C1 segment of cervical spinal cord (tissue), 14 donors: ENCODE results near the gene DPYSL4.

ENCODE experiments used
- DNase-seq, 14 donors: peaks; one replicate each; lab custom pipeline; 2025; lab: John Stamatoyannopoulos, UW

The DPYSL4 gene

GRCh38 chr10:132163826-132164515 is 22.8 kb upstream of the DPYSL4 start:
- no peak for DNase-seq

GRCh38 chr10:132164761-132165278 is 21.9 kb upstream of the DPYSL4 start:
- DNase-seq, result no peak

GRCh38 chr10:132165416-132165980 is 21.2 kb upstream of the DPYSL4 start:
- DNase-seq, result no peak

GRCh38 chr10:132166216-132166950 is 20.4 kb upstream of the DPYSL4 start:
- DNase-seq, result no peak

GRCh38 chr10:132167041-132167674 is 19.6 kb upstream of the DPYSL4 start:
- no peak for DNase-seq

GRCh38 chr10:132167976-132168375 is 18.8 kb upstream of the DPYSL4 start:
- no peak for DNase-seq

GRCh38 chr10:132168571-132169030 is 18.1 kb upstream of the DPYSL4 start:
- DNase-seq, result peak in 1 of 14 donors; percentile 28

GRCh38 chr10:132169031-132169765 is 17.6 kb upstream of the DPYSL4 start:
- DNase-seq, result no peak

- no peak for DNase-seq
Measured at GRCh38 chr10:132169766-132170560, 16.8 kb upstream of the DPYSL4 start.

GRCh38 chr10:132170561-132171361 is 16.0 kb upstream of the DPYSL4 start:
- DNase-seq, result no peak

GRCh38 chr10:132172091-132173066 is 14.4 kb upstream of the DPYSL4 start:
- no peak for DNase-seq

GRCh38 chr10:132173185-132173584 is 13.6 kb upstream of the DPYSL4 start:
- no peak for DNase-seq

GRCh38 chr10:132174237-132174636 is 12.5 kb upstream of the DPYSL4 start:
- no peak for DNase-seq

GRCh38 chr10:132175408-132175807 is 11.3 kb upstream of the DPYSL4 start:
- DNase-seq, result no peak

GRCh38 chr10:132175907-132176581 is 10.7 kb upstream of the DPYSL4 start:
- DNase-seq, result peak in 10 of 14 donors; percentile 30 to 81 (median 66)

- DNase-seq, result peak in 4 of 14 donors; percentile 58 to 68 (median 62)
Measured at GRCh38 chr10:132176623-132177500, 9.9 kb upstream of the DPYSL4 start.

- no peak for DNase-seq
Measured at GRCh38 chr10:132178046-132178445, 8.7 kb upstream of the DPYSL4 start.
